ENCODE measurements around the gene RNU1-4. TPM values are rescaled to one million over a fixed set of nuclear protein-coding genes. Genes with fewer than 3 reads are reported as not detected.

RNU1-4 gene
- total and polyA plus RNA-seq, 2 of the 13 experiments (the other 11 are each of a cell fraction or from before 2014, with no cell fraction given): under 0.01 to 11,018 TPM

- TF ChIP-seq ZNF281 (CRISPR knock-in tag; IDR thresholded peaks at IDR 0.05; ENCODE audit: borderline replicate concordance) (peak; percentile 58; the same call in 1 of the 2 replicates), SRY (CRISPR knock-in tag; IDR thresholded peaks at IDR 0.05) (peak; percentile 60; the same call in 1 of the 2 replicates), ZNF670 (CRISPR knock-in tag; IDR thresholded peaks at IDR 0.05; ENCODE audit: borderline replicate concordance) (peak; percentile 64; the same call in 1 of the 2 replicates), ZBTB49 (CRISPR knock-in tag; IDR thresholded peaks at IDR 0.05; ENCODE audit: borderline replicate concordance) (0 out of 2 replicates have a peak, but pooled peaks have one; percentile 39), ZBTB26 (CRISPR knock-in tag; IDR thresholded peaks at IDR 0.05; ENCODE audit: borderline replicate concordance) (0 out of 2 replicates have a peak, but pooled peaks have one; percentile 34), BRD4 (CRISPR knock-in tag; IDR thresholded peaks at IDR 0.05) (peak; percentile 98), ZNF691 (CRISPR knock-in tag; IDR thresholded peaks at IDR 0.05; ENCODE audit: borderline replicate concordance, low read depth) (0 out of 2 replicates have a peak, but pooled peaks have one; percentile 33), HOXA3 (CRISPR knock-in tag; IDR thresholded peaks at IDR 0.05) (peak; percentile 88), ETV5 (CRISPR knock-in tag; IDR thresholded peaks at IDR 0.05; ENCODE audit: borderline replicate concordance) (peak; percentile 61), KDM5A (IDR thresholded peaks at IDR 0.05; ENCODE audit: borderline replicate concordance, low read length) (peak; percentile 60), ZGPAT (CRISPR knock-in tag; IDR thresholded peaks at IDR 0.05) (peak; percentile 80), ESRRA (CRISPR knock-in tag; IDR thresholded peaks at IDR 0.05; ENCODE audit: low read depth) (0 out of 2 replicates have a peak, but pooled peaks have one; percentile 17), GATAD2A (CRISPR knock-in tag; IDR thresholded peaks at IDR 0.05) (peak; percentile 67), ZSCAN21 (CRISPR knock-in tag; IDR thresholded peaks at IDR 0.05; ENCODE audit: borderline replicate concordance) (peak; percentile 56; the same call in 1 of the 2 replicates), ZNF788 (CRISPR knock-in tag; IDR thresholded peaks at IDR 0.05; ENCODE audit: borderline replicate concordance) (peak; percentile 77; the same call in 1 of the 2 replicates), KAT7 (CRISPR knock-in tag; IDR thresholded peaks at IDR 0.05; ENCODE audit: borderline replicate concordance) (0 out of 2 replicates have a peak, but pooled peaks have one; percentile 77), ZBTB43 (CRISPR knock-in tag; conservative IDR thresholded peaks at IDR 0.05) (0 out of 2 replicates have a peak, but pooled peaks have one; percentile 18), RELA (CRISPR knock-in tag; IDR thresholded peaks at IDR 0.05) (0 out of 2 replicates have a peak, but pooled peaks have one; percentile 52)
Measured at GRCh38 chr1:16766689-16767256, 26.5 kb downstream of the RNU1-4 start (continued).
